Keratinocyte (primary cell): ENCODE measurements around the gene DGLUCY.

ENCODE experiments used
- CTCF ChIP-seq, 3 experiments: IDR thresholded peaks in 1 of 3; conservative IDR thresholded peaks in 1 of 3; optimal IDR thresholded peaks in 1 of 3; 2 replicates in 2 of 3; 3 replicates in 1 of 3; pipeline versions ENCODE3 to v1.5.1; 2011; ENCODE audit warnings: low read length in 3 of 3, mild to moderate bottlenecking in 3 of 3, moderate library complexity in 2 of 3, control low read depth in 1 of 3, inconsistent platforms in 1 of 3; ENCODE audit not compliant: insufficient read depth in 2 of 3; ENCODE audit errors: extremely low read depth in 1 of 3
- EZH2 ChIP-seq: IDR thresholded peaks from one replicate; pipeline ENCODE4 v1.6.1; 2012; ENCODE audit warnings: inconsistent platforms, mild to moderate bottlenecking, low read length, moderate library complexity

- no peak for TF ChIP-seq EZH2
- TF ChIP-seq CTCF (optimal IDR thresholded peaks at IDR 0.05 in 1 of 3, IDR thresholded peaks at IDR 0.05 in 1 of 3, conservative IDR thresholded peaks at IDR 0.05 in 1 of 3; ENCODE audit: extremely low read depth in 1 of 3, insufficient read depth in 2 of 3, low read length in 3 of 3) = no peak
Observed at GRCh38 chr14:91225025-91225424, 111.2 kb downstream of the DGLUCY start.
